A549 (cell line): ENCODE measurements around the gene GLT6D1. TPM values are rescaled to one million over a fixed set of nuclear protein-coding genes. Genes with fewer than 3 reads are reported as not detected.

Experiments used
- ATAC-seq, 2 experiments: fragments of 200-7000 bp in 1 of 2; fragments of >200 bp in 1 of 2; cut with Nextera tagmentation in 1 of 2; cut with Tn5 transposase in 1 of 2; 3 replicates each; pipeline versions ENCODE4 v1.8.0 to v1.9.1; 2018 to 2020; ENCODE audit warnings: mild to moderate bottlenecking in 1 of 2, moderate library complexity in 1 of 2
- CTCF ChIA-PET: fragments of 300-600 bp; sonication (Branson Sonifier 250); formaldehyde crosslinking; extraction: SDS; loops from one replicate; lab custom pipeline; 2021; ENCODE audit warnings: antibody characterized with exemption, inconsistent platforms; lab: Yijun Ruan, JAX
- POLR2A ChIA-PET: fragments of 350-600 bp; formaldehyde crosslinking; extraction: SDS; loops from one replicate; lab custom pipeline; 2021; ENCODE audit warnings: antibody characterized with exemption, inconsistent platforms; lab: Yijun Ruan, JAX
- DNase-seq, 2 experiments: peaks; one replicate each; pipeline versions ENCODE4 v3.0.0 to v3.0.0-alpha.2; 2011 to 2016; ENCODE audit warnings: low read depth in 1 of 2, low spot score in 1 of 2
- FAIRE-seq: peaks from 2 replicates; lab custom pipeline; 2011; peaks lifted over from hg19 to GRCh38; lab: Jason Lieb, UNC
- H3K27ac ChIP-seq, 2 experiments: fragments of >200 bp; sonication (Bioruptor Twin); formaldehyde crosslinking; 3 replicates each; pipeline ENCODE4 v1.5.1; 2016 to 2017
- H3K4me1 ChIP-seq: fragments of >200 bp; sonication (Bioruptor Twin); formaldehyde crosslinking; 3 replicates; pipeline ENCODE4 v1.6.1; 2016
- H3K4me2 ChIP-seq: fragments of >200 bp; sonication (Bioruptor Twin); formaldehyde crosslinking; 3 replicates; pipeline ENCODE4 v1.6.1; 2016
- H3K4me3 ChIP-seq: fragments of >200 bp; sonication (Bioruptor Twin); formaldehyde crosslinking; 3 replicates; pipeline ENCODE4 v1.5.1; 2016
- H3K9me3 ChIP-seq: fragments of >200 bp; sonication (Bioruptor Twin); formaldehyde crosslinking; 3 replicates; pipeline ENCODE4 v1.6.1; 2016
- BHLHE40 ChIP-seq: IDR thresholded peaks from 2 replicates; pipeline ENCODE4 v1.6.1; 2012; ENCODE audit warnings: low read depth, low read length, inconsistent platforms
- CBX8 ChIP-seq: fragments of 200-600 bp; sonication (generic); IDR thresholded peaks from 2 replicates; pipeline ENCODE4 v1.6.1; 2016
- EHF ChIP-seq: fragments of 250-450 bp; sonication (Bioruptor Pico); IDR thresholded peaks from 2 replicates; pipeline ENCODE4 v1.5.0; 2020; ENCODE audit warnings: mild to moderate bottlenecking
- EHMT2 ChIP-seq: fragments of 200-600 bp; sonication (generic); IDR thresholded peaks from 2 replicates; pipeline ENCODE4 v1.6.1; 2016; ENCODE audit warnings: antibody characterized with exemption, low read depth, mild to moderate bottlenecking, moderate library complexity
- FOSL2 ChIP-seq, 2 experiments: fragments of 450-650 bp in 1 of 2; fragments of >200 bp in 1 of 2; sonication (Bioruptor Twin) in 1 of 2; formaldehyde crosslinking; IDR thresholded peaks; 2 replicates each; pipeline versions ENCODE4 v1.5.0 to v1.6.1; 2016 to 2020; ENCODE audit warnings: mild to moderate bottlenecking in 1 of 2, moderate library complexity in 1 of 2
- HOXB13 ChIP-seq: fragments of 250-450 bp; sonication (Bioruptor Pico); IDR thresholded peaks from 2 replicates; pipeline ENCODE4 v1.5.0; 2020; ENCODE audit warnings: low read depth, mild to moderate bottlenecking, moderate library complexity
- KDM1A ChIP-seq: fragments of 200-600 bp; sonication (generic); IDR thresholded peaks from 2 replicates; pipeline ENCODE4 v1.6.1; 2016; ENCODE audit warnings: low read depth, mild to moderate bottlenecking
- KDM5A ChIP-seq: fragments of 200-600 bp; sonication (generic); IDR thresholded peaks from 2 replicates; pipeline ENCODE4 v1.6.1; 2016; ENCODE audit warnings: antibody characterized with exemption, mild to moderate bottlenecking
- MAZ ChIP-seq: fragments of 150-350 bp; IDR thresholded peaks from 2 replicates; pipeline ENCODE4 v1.6.1; 2014; ENCODE audit warnings: antibody characterized with exemption, low read depth, low read length, borderline replicate concordance
- MYC ChIP-seq: IDR thresholded peaks from 2 replicates; pipeline ENCODE4 v1.6.1; 2012; ENCODE audit warnings: mild to moderate bottlenecking, inconsistent platforms, low read length, improper control_type of control experiment, borderline replicate concordance
- NPAS2 ChIP-seq: fragments of 250-450 bp; sonication (Bioruptor Pico); IDR thresholded peaks from 2 replicates; pipeline ENCODE4 v1.8.0; 2022; ENCODE audit warnings: mild to moderate bottlenecking, moderate library complexity, borderline replicate concordance
- NR3C1 ChIP-seq: fragments of >200 bp; sonication (Bioruptor Twin); formaldehyde crosslinking; IDR thresholded peaks from 3 replicates; pipeline ENCODE4 v1.6.1; 2017
- PHF8 ChIP-seq: fragments of 200-600 bp; sonication (generic); IDR thresholded peaks from 2 replicates; pipeline ENCODE4 v1.6.1; 2016; ENCODE audit warnings: low read depth, mild to moderate bottlenecking, antibody characterized with exemption, moderate library complexity, borderline replicate concordance
- RARB ChIP-seq: fragments of 250-450 bp; sonication (Bioruptor Pico); IDR thresholded peaks from 2 replicates; pipeline ENCODE4 v1.8.0; 2021; ENCODE audit warnings: mild to moderate bottlenecking, moderate library complexity
- RFX5 ChIP-seq: fragments of 450-650 bp; IDR thresholded peaks from 2 replicates; pipeline ENCODE4 v1.7.1; 2014; ENCODE audit warnings: antibody characterized with exemption, mild to moderate bottlenecking, moderate library complexity
- SREBF2 ChIP-seq: fragments of 450-650 bp; IDR thresholded peaks from 2 replicates; pipeline ENCODE4 v1.6.1; 2014; ENCODE audit warnings: mild to moderate bottlenecking, moderate library complexity
- TP53 ChIP-seq: fragments of 250-450 bp; sonication (Bioruptor Pico); IDR thresholded peaks from 2 replicates; pipeline ENCODE4 v1.5.0; 2021; ENCODE audit warnings: mild to moderate bottlenecking, moderate library complexity
- WGBS: methylation state at CpG from one replicate; pipeline ENCODE4 v1.1.6; 2017; ENCODE audit errors: missing lambda C conversion rate; 5-methylcytosine and 5-hydroxymethylcytosine counted together
- polyA plus RNA-seq, 4 experiments: library from polyadenylated mRNA; depleted of rRNA in 3 of 4; stranded (reverse); fragments of >200 nt; fragmentation: RNase III in 1 of 4; extraction: RNeasy Plus Mini Kit Qiagen cat#74134 plus additional on column Dnase treatment in 1 of 4; gene quantifications; 2 replicates in 3 of 4; 3 replicates in 1 of 4; pipeline ENCODE4 v1.2.3, GENCODE V29; 2011 to 2017
- TF ChIP-seq, protein P1 (sequence below): IDR thresholded peaks from 2 replicates; pipeline ENCODE4 v1.6.1; 2012
- TF ChIP-seq, protein P2 (sequence below): fragments of 150-350 bp; IDR thresholded peaks from 2 replicates; pipeline ENCODE4 v1.6.1; 2014; ENCODE audit warnings: low read depth, mild to moderate bottlenecking, low read length

The GLT6D1 gene
- polyA plus RNA-seq, 2 of the 4 experiments (the other 2 are of a cell fraction), result not detected

DNA sequence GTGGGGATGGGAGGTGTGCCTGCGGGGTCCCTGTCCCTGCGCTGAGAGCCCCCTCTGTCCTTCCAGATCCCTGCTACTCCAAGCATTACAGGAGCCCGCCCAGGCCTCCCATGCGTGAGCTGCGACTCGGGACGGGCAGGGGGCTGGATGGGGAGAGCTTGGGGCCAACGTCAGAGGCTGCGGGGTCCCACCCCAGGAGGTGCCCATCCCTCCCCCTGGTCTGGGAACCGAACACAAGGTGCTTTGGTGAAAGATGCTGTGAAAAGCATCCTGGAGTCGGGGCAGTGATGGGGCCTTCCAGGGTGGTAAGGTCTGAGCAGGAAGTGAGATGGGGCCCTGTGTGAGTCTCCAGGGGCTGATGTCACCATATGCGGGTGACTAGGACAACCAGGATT is 26.5 kb upstream of the GLT6D1 start:
- 0% methylated on average over 5 of the region's 12 CpGs for WGBS
- Histone ChIP-seq H3K4me3 (no peak overlapping the region), H3K9me3 (no peaks in the 10 kb centered on the region)
- no peak for FAIRE-seq
- TF ChIP-seq PHF8 (no peak), MAZ (no peak), NR3C1 (no peak), MYC (no peak), KDM5A (no peak), EHMT2 (no peak), BHLHE40 (no peak)
- TF ChIP-seq, protein P1, sequence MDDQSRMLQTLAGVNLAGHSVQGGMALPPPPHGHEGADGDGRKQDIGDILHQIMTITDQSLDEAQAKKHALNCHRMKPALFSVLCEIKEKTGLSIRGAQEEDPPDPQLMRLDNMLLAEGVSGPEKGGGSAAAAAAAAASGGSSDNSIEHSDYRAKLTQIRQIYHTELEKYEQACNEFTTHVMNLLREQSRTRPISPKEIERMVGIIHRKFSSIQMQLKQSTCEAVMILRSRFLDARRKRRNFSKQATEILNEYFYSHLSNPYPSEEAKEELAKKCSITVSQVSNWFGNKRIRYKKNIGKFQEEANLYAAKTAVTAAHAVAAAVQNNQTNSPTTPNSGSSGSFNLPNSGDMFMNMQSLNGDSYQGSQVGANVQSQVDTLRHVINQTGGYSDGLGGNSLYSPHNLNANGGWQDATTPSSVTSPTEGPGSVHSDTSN, result no peak
- TF ChIP-seq, protein P2, sequence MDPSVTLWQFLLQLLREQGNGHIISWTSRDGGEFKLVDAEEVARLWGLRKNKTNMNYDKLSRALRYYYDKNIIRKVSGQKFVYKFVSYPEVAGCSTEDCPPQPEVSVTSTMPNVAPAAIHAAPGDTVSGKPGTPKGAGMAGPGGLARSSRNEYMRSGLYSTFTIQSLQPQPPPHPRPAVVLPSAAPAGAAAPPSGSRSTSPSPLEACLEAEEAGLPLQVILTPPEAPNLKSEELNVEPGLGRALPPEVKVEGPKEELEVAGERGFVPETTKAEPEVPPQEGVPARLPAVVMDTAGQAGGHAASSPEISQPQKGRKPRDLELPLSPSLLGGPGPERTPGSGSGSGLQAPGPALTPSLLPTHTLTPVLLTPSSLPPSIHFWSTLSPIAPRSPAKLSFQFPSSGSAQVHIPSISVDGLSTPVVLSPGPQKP, result no peak
- TF ChIP-seq, all 56 proteins: peak for 0
- no peak overlapping the region for H3K4me2 ChIP-seq
- ChIA-PET CTCF (no interaction called here), POLR2A (no interaction called here)
- ATAC-seq (peak; percentile 12 to 16; a peak in 2 of 6 replicates), DNase-seq (no peak)
- H3K4me1 ChIP-seq, result no peaks in the 10 kb centered on the region
- no peak overlapping the region for H3K27ac ChIP-seq

DNA sequence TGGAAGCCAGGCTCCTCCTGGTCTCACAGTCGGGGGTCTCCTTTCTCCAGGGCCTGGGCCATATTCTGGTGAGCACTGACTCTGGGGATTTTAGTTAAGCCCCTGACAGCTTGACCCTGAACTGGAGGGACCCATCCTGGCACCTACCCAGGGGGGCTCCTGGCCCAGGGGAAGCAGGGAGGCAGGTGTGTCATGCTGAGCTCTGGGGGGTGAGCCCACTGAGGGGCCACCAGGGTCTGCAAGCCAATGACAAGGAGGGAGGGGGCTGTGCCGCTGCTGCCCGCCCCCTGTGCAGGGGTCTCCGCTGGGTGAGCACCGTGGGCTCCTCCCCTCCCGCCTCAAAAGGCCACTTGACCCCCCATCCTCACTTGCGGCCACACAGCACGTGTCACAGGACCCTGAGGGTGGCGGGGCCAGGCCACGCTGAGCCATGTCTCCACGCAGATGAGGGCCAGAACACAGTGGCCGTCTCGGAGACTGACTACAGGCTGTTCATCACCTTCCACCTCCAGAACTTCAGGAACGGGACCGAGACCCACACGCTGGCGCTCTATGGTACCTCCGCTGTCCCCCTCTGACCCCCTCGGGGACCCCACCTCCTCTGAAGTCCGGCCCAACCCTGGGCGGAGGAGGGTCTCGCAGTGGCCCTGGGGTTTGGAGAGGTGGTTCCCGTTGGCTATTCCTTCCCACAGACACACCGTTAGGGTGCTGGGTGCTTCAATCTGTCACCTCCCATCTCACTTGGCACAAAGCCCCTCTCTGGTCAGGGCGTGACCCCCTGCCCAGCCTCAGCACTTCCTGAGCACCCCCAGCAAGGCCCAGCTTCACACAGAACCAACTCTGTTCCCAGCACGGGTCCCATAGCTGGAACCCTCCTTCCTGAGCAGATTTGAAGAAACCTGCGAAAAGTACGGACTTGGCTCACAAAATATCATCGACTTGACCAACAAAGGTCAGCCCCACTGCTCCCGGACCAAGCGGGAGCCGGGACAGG is 25.8 kb upstream of the GLT6D1 start:
- H3K4me1 ChIP-seq, result no peaks in the 10 kb centered on the region
- CTCF ChIA-PET, result no interaction called here
- ATAC-seq (peak; percentile 9 to 51; a peak in 3 of 6 replicates), DNase-seq (no peak), FAIRE-seq (no peak)
- H3K9me3 ChIP-seq, result no peaks in the 10 kb centered on the region
- no peak overlapping the region for H3K4me3 ChIP-seq
- H3K27ac ChIP-seq, result no peak overlapping the region
- 18% methylated on average over 31 of the region's 32 CpGs for WGBS
- POLR2A ChIA-PET, result no interaction called here
- no peak for TF ChIP-seq RFX5
- no peak for TF ChIP-seq FOSL2 (IDR thresholded peaks at IDR 0.05)
- no peak for TF ChIP-seq FOSL2 (CRISPR knock-in tag; IDR thresholded peaks at IDR 0.05)
- TF ChIP-seq, protein P1, result no peak
- H3K4me2 ChIP-seq, result no peak overlapping the region

DNA sequence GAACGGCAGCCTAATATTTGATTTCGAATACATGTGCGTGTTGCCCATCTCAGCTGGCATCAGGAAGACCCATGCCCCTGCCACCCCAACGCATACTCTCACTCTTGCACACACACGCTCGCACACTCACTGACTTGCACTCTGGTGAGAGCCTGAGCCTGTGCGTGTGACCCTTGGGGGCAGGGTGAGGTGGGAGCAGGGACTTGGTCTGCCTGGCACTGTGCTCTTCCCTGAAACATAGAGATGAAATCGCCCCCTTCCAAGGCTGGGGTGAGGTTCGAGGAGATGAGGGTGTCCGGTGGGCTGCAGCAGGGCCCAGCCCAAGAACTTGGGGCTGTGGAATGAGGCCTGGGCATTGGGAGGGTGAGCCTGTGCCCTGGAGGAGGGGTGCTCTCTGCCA is 24.9 kb upstream of the GLT6D1 start:
- CTCF ChIA-PET, result no interaction called here
- Histone ChIP-seq H3K4me1 (no peaks in the 10 kb centered on the region), H3K4me2 (no peak overlapping the region), H3K27ac (no peak overlapping the region), H3K9me3 (no peaks in the 10 kb centered on the region), H3K4me3 (no peak overlapping the region)
- ATAC-seq (no peak), DNase-seq (no peak), FAIRE-seq (no peak)
- TF ChIP-seq NPAS2 (no peak), RARB (CRISPR knock-in tag) (no peak), SREBF2 (no peak), CBX8 (no peak), TP53 (no peak), KDM1A (no peak), BHLHE40 (no peak), HOXB13 (CRISPR knock-in tag) (no peak), EHF (no peak)
- 53% methylated on average over 10 of the region's 10 CpGs for WGBS
- POLR2A ChIA-PET, result no interaction called here
